ENCODE results near the gene FSHR.
A peak's percentile ranks its signal among the peaks of the same experiment; 100 is the strongest.

The FSHR gene

DNA sequence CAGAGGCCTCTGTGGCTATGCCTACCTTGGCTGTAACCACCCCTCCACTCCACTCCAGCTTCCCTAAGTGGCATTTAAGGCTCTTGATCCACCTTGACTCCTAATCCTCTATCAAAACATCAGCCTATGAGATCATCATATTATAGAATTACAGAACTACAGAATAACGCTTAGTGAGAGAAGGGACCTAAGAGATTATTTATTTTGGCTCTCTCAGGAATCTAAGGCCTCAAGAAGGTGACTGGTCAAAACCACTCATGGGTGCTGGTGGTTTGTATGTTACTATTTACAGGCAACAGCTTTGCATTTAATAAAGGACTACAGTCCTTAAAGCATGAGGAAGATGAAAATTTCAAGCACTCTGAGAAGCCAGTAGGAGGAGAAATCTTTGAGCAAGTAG, 118.8 kb downstream of the FSHR start:
- DNase-seq (ENCODE audit: extremely low spot score, insufficient read length, low read depth): no peak
- FAIRE-seq: peak; percentile 15

DNA sequence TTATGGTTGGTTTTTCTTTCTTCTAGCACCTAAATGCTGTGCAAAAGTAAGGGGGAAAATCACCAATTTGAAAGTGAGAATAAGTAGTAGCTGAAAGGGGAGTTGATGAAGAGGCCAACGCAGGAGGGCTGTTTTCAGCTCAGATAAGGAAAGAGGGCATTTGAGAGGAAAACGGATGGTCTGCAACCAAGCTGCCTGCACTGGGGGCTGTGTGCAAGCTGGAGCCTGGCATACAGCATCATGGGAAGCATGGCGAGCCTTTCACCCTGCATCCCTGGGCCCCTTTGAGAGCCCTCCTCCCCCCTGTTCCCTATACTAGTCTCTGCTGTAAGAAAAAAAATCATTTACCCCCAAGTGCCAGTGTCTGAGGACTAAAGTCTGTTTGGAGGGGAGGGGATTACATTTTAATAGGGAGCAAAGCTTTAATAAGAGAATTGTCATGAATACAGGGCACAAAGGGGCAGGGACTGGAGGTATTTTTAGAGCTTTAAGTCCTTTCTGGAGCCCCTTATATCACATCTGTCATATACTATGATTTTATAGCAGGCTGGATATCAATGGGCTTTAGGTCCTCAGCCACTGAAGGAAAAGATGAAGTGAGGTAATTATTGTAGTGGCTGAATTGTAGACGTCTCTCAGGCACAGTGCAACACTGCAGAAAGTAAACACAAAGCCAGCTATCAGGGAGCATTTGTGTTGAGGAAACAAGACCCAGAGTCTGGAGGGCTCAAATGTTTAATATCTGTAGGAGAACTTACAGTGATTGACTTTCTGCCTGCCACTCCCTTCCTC, 120.7 kb downstream of the FSHR start:
- DNase-seq (ENCODE audit: extremely low spot score, insufficient read length, low read depth) (no peak), FAIRE-seq (no peak)

DNA sequence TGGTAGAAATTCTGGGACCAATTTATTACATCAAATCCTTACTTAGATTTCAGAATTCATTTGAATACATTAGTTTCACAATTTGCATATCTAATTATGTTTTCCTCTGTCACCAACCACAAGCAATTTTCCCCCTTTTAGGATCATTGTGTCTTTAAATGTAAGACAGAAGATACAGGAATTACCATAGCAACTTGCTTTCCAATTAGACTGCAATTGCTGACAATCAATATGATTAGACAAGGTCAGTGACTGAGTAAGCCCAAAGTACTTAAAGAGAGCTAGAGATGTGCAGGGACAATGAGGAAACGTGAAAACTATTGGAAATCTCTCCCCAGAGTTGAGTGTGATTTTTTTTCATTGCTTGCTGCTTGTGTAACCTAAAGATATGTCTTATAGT, 121.4 kb downstream of the FSHR start:
- no peak for DNase-seq (ENCODE audit: extremely low spot score, insufficient read length, low read depth)
- no peak for FAIRE-seq

DNA sequence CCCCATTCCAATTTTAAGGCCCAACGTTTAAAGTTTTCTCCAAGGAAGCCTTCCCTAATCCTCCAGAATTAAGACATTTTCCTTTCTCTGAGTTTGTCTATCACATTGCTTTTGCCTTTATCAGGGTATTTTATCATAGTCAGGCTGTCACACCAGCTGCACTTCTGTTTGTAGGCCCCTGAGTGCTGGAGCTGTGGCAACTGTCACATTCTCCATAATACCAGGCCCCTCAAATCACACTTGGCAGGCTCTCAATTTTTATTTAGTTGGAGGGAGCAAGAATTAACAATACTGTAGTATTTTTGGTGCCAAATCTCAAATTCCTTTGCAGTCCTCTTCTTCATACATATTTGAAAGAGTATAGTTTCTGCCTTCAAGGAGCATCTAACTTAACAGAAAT, 122.2 kb downstream of the FSHR start:
- no peak for FAIRE-seq
- no peak for DNase-seq (ENCODE audit: extremely low spot score, insufficient read length, low read depth)

DNA sequence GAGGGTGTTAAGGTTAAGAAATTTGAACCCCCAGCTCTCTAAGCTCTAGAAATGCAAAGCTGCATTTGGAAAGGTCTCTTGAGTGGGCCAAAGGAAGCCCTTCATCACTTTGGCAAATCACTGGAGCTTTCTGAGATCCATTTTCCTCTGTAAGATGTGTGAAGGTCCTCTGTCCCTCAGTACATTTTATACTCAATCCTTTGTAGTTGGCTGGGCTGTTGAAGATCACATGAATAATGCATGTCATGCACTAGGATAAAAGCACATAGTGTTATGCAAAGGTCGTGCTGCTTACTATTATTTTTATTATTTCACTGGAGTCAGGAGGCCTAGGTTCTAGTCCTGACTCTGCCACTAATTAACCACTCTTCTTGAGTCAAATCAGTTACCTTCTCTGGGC, 124.9 kb downstream of the FSHR start:
- no peak for DNase-seq (ENCODE audit: extremely low spot score, insufficient read length, low read depth)
- FAIRE-seq: no peak

DNA sequence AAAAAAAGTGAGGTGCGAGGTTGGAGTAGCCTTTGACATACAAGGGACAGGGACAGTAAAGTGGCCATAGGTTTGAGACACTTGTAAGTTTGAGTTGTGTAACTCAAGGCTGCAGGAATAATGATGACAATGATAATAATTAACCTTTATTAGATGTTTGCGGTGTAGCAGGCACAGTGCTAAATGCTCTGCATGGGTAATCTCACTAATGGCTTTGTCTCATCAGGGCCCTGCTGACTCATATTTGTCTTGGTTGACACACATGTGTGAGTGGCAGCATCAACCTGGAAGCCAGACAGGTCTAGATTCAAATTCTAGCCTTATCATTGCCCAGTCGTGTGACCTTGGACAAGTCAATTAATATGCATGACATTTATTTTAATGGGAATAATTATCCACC, 126.2 kb downstream of the FSHR start:
- peak; percentile 18 for DNase-seq (ENCODE audit: extremely low spot score, insufficient read length, low read depth)
- FAIRE-seq: peak; percentile 52

DNA sequence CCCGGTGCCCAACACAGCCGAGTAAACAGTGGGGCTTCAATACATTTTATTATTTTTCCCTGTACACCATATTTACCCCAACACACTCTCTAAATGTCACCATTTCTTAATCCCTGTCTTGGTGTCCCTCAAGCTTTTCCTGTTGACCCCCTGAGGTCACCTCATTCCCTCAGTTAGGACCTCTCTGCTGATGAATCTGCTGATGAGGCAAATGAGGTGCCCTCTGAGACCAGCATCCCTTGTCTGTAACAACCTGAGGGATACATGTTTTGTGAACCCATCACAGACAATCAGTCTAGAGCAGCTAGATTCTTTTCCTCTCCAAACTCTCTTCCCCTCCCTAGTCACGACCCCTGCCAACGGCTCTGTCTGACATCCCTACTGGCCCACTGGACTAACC, 127.6 kb downstream of the FSHR start:
- no peak for FAIRE-seq
- DNase-seq (ENCODE audit: extremely low spot score, insufficient read length, low read depth): no peak

DNA sequence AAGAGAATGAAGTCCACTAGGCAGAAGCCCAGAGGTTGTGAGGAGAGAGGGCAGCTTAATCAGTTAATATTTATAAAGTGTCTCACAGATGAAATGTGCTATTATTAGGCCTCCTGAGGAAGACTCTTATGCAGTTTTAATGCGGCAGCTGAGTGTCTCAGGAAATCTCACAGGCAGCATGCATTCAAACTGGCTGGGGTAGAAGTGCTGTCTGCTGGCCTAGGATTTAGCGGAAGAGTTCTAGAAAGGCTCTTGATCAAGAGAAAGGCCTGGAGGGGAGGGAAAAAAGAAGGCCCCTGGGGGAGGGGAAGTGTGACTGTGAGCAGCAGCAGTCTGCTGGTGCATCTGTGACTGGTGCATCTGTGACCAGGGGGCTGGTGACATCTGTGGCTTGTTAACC, 133.0 kb downstream of the FSHR start:
- no peak for FAIRE-seq

DNA sequence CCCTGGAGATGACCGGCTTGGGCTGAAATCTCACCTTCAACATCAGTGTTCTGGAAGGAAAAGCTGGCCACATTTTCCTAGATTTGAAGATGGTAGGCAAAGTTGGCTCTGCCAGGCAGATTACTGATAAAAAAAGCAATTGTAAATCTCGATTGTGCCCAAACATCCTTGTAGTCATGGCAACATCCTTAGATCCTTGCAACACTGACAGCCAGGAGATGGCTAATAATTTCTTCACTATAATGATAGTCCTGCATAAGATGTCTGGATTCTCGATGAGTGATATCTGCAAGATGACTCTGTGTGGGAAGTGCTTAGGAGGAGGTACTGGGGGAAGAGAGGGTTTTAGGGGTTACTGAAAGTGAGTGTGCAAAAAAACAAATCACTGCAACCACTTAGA, 149.1 kb downstream of the FSHR start:
- DNase-seq (ENCODE audit: extremely low spot score, insufficient read length, low read depth) (no peak), FAIRE-seq (no peak)

More for the DNA sequence above, 133.0 kb downstream of the FSHR start:
- no peak for DNase-seq (ENCODE audit: extremely low spot score, insufficient read length, low read depth)

DNA sequence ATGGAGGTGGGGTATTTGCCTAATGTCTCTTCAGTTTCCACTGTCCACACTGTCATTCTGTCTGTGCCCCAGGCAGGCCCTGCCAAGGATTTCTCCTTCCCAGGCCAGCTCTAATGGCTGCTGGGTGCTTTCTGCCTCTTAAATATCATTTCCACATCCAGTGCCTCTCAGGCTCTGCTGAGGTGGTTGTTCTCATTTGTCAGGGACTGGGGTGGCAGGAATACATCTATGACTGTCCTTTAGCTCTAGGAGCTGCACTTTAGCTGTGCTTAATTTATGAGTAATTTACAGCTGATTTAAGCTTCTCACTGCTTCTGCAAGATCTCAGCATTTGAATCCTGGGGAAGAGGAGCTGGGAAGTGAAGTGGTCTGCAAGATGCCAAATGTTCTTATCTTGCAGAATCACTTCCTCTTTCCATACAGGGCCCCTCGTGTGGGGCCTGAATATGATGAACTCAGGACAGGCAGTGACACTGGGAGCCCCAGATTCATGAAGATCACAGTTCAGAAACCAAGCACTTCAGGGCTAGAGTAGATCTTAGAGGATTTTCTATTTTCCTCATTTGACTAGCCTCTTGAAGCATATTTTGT, 150.2 kb downstream of the FSHR start:
- DNase-seq (ENCODE audit: extremely low spot score, insufficient read length, low read depth): no peak
- FAIRE-seq: peak; percentile 76

DNA sequence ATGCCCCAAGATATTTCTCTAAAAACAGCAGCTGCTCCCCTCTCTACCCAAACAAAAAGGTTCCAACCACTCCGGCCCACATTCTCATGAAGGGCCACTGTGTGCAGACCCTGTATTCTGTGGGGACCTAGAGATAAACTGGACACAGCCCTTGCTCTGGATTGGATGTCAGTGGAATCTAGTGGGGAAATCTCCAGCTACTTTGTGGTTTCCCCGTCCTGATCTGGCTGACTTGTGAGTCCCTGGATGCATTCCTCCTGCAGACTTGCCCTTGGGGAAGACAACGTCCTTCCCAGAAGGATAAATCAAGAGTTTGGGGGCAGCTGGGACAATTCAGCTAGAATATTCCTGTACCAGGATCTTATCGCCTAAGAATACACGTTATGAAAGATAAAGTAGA, 151.1 kb downstream of the FSHR start:
- DNase-seq (ENCODE audit: extremely low spot score, insufficient read length, low read depth): no peak
- no peak for FAIRE-seq

DNA sequence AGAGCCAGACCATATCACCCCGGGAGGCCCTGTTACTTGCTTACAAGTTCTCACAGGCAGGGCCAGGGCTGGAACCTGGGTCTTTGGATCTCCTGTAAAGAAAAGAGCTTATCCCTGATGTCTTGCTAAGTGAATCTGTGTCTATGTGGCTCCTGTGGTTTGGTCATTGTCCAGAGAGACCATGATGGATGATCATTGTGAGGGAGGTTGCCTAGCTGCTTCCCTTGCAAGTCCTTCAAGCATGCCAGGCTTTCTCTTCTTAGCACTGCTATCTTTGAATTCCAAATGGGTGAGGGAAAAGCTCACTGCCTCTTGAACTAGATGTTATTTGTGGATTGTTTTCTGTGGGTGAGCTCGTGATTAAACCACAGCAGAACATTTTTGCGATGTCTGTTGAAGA, 151.6 kb downstream of the FSHR start:
- FAIRE-seq (no peak), DNase-seq (ENCODE audit: extremely low spot score, insufficient read length, low read depth) (no peak)

DNA sequence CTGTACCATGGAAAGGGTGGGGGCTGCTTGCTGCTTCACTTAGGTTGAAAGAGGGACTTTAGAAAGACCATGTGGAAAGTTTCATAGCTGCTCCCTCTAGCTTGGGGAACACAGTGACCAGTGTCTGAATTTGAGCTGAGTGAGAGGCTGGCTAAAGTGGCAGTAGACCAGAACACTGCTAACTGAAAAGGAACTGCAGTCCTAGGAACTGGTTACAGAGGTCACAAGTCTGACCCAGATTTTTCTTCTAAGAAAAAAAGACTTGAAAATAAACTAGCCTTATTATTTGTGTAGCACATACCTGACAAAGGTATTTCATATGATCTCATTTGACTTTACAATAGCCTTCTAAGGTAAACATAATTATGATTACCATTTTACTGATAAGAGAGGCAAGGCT, 153.6 kb downstream of the FSHR start:
- DNase-seq (ENCODE audit: extremely low spot score, insufficient read length, low read depth) (no peak), FAIRE-seq (no peak)

DNA sequence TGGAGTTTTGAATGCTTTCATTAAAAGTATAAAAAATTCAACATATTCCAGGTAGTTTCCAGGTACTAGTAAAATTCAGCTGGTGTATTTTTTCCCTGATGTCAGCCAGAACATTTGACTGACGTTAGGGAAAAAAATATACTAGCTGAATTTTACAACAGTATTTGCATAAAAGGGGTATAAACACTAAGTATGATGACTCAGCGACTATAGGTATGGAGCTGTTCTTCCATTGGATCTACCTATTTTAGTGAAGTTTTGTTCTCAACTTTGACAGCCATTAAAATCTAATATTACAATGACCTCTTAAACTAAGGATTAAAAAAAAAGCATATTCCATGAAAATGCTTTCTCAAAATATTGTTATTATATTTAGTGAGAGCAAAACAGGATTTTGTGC, 155.9 kb downstream of the FSHR start:
- FAIRE-seq (no peak), DNase-seq (ENCODE audit: extremely low spot score, insufficient read length, low read depth) (no peak)

DNA sequence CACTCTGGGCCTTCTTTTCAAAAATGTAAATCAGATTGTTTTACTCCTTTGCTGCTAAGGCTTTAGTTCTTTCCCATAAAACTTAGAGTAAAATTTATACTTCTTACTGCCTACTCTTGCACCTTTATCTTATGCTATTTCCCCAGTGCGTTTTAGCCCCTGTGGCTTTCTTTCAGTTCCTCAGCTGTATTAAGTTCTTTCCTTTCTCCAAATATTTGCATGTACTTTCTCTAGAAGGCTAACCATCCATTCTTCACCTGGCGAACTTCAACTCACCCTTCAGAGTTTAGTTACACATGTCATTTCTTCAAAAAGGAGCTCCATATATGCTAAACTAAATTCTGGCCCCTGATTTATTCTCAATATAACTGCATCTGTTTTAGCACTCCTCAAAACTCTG, 160.7 kb downstream of the FSHR start:
- DNase-seq (ENCODE audit: extremely low spot score, insufficient read length, low read depth) (no peak), FAIRE-seq (no peak)

DNA sequence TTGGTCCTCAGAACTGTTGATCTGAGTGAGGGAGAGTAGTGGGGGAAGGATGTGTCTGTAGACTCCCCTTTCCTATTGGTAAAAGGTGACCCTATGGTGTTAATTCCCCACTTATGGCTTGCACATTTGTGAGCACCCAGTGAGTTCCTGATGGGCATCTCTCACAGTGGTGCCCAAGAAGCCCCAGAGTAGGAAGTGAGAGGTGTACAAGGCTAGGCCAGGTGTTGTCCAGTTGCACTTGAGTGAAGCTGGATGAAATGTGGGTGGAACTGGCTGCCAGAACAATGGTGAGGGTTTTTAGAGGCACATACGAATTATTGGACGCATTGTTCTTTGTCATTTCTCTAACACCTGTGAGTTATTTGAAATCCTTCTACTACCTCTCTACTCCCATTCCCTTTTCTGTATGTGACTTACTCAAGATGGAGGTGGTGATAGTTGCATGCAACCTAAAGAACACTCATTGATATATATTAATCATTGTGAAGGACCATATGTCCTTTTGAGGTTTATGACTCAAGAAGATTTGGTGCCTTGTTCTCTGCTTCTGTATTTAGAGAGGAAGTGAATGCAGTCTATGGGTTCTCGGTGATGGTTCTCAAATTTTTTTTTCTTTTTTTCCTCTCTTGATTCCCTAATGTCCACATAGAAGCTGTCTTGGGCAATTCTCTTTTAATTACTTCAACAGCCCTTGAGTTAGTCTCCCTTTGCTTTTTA, 162.7 kb downstream of the FSHR start:
- FAIRE-seq: peak; percentile 76
- DNase-seq (ENCODE audit: extremely low spot score, insufficient read length, low read depth): no peak

DNA sequence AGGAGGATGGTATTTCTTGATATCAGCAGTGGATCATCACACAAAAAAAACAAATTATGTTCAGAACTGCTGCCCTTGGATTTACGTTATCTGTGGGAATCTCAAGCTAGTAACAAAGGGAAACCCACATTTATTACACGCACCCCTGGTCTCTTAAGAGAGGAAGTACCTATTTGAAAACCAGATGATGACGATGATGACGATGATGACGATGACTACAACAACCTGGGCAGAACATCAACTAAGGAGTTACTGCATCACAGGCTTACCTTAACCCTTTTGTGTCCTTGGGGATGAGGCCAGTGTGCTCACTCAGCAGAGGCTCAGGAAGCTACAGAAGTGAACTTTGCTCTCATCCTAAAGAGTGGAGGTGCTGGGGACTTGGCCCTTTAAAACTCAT, 169.4 kb downstream of the FSHR start:
- no peak for DNase-seq (ENCODE audit: extremely low spot score, insufficient read length, low read depth)
- no peak for FAIRE-seq

DNA sequence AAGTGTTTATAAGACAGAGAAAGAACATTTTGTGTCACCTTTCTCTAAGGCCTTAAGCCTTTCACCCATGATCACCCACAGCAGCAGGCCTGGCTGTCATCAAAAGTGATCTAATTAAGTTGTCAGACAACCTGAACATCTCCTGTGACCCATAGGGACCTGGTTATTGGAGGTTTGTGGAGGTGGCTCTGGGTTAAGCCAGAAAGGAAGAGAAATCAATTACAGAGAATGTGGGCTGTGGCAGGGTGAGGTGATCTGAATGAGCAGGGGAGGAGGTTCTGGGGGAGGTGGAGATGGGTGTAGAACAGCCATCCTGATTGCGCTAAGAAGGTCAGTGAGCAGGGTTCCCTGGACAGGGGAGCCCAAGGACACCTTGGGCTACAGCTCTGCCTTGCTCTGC, 170.8 kb downstream of the FSHR start:
- DNase-seq (ENCODE audit: extremely low spot score, insufficient read length, low read depth) (no peak), FAIRE-seq (no peak)

DNA sequence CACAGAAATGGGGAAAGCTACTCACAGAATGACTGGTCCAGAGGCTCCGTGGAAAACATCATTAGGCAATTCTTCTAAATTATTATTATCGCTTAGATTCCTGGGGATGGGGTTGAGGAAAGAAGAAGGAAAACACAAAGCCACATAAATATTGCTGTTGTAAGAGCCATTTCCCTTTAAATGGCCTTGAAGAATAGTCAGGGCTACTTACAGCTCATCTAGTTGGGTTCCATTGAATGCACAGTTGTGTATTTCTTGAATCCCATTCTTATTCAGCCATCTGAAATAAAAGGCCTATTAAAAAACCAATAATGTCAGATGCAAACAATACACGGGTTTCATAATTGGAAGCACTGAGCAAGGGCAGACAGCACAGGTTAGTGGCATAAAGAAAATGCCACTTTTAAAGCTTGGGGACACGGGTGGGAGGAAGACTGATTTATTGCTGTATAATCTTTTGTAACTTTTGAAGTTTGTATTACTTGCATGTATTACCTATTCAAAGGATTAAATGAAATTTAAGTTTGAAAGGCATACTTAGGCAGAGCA, 171.4 kb downstream of the FSHR start:
- FAIRE-seq: no peak
- DNase-seq (ENCODE audit: extremely low spot score, insufficient read length, low read depth): no peak

DNA sequence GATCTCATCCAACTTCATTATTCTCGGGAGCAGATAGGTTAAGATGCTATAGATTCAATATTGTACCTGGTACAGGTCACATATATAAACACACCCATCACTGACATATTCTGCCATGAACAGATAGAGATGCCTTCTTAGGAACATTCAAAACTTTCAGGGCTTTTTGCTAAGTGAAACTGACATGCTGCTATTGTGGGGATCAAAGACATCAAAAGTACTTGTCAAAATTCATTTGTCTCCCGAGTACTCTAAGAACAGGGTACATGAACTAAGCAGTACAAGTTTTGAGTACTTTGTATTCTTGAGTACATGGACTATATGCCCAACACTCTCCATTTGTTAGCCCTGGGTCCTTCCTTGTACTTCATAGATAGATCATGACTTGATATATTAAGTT, 173.5 kb downstream of the FSHR start:
- DNase-seq (ENCODE audit: extremely low spot score, insufficient read length, low read depth) (no peak), FAIRE-seq (no peak)

DNA sequence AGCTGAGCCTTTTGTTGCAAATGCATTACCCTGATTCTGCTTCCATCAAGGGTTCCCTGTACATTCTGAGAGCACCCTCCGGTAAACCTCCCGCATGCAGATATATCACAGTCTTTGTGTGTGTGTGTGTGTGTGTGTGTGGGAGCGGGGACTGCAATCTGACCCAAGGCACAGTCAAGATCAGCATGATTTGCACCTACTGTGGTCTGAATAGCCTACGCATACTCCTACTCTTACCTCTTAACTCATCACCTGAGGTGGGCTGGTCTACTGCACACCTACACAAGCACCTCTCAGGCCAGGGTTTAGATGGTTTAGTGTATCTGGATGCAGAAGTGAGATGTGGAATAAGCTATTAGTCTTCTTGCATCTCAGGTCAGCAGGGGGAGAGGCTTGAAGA, 174.6 kb downstream of the FSHR start:
- no peak for FAIRE-seq
- DNase-seq (ENCODE audit: extremely low spot score, insufficient read length, low read depth): no peak
